ENCODE data around the gene MRPS12.
A peak's percentile ranks its signal among the peaks of the same experiment; 100 is the strongest.
"Not testable (repeated sequence)": the region's sequence is repeated elsewhere in the genome, so short reads cannot be mapped to it uniquely, and the experiment has no call there.

MRPS12 gene

GRCh38 chr19:38930776-38931520 lies at the start of gene MRPS12:
Gene MRPS12, plus strand, starts transcription at chr19:38930944. Its CDS starts 351 bp downstream, at chr19:38931295.
- peak; percentile 100 for DNase-seq

- DNase-seq, result no peak
Observed at GRCh38 chr19:38883286-38883685, 47.5 kb upstream of the MRPS12 start.

- DNase-seq, result not testable (repeated sequence)
Observed at GRCh38 chr19:38884691-38885090, 46.1 kb upstream of the MRPS12 start.

GRCh38 chr19:38888876-38889275 lies 41.9 kb upstream of the MRPS12 start:
- DNase-seq, result no peak

- DNase-seq, result no peak
Observed at GRCh38 chr19:38889803-38890202, 40.9 kb upstream of the MRPS12 start.

- DNase-seq, result no peak
Observed at GRCh38 chr19:38890686-38891085, 40.1 kb upstream of the MRPS12 start.

GRCh38 chr19:38891771-38892170 lies 39.0 kb upstream of the MRPS12 start:
- DNase-seq, result no peak

- DNase-seq, result no peak
Observed at GRCh38 chr19:38892841-38893240, 37.9 kb upstream of the MRPS12 start.

- no peak for DNase-seq
Observed at GRCh38 chr19:38893341-38893771, 37.4 kb upstream of the MRPS12 start.

- no peak for DNase-seq
Observed at GRCh38 chr19:38894968-38895367, 35.8 kb upstream of the MRPS12 start.

GRCh38 chr19:38898788-38899446 lies 31.8 kb upstream of the MRPS12 start:
- DNase-seq, result no peak

GRCh38 chr19:38899447-38900201 lies 31.1 kb upstream of the MRPS12 start, which contains the start of the genes NFKBIB and SIRT2:
Gene NFKBIB, plus strand, starts transcription at chr19:38899969. Its CDS starts 64 bp downstream, at chr19:38900033.
Gene SIRT2, minus strand, starts transcription at chr19:38899618. Its CDS starts 97 bp downstream, at chr19:38899521.
- peak; percentile 100 for DNase-seq

GRCh38 chr19:38900202-38900629 lies 30.5 kb upstream of the MRPS12 start:
- DNase-seq, result no peak

- no peak for DNase-seq
Observed at GRCh38 chr19:38900743-38901190, 30.0 kb upstream of the MRPS12 start.

- no peak for DNase-seq
Observed at GRCh38 chr19:38901683-38902082, 29.1 kb upstream of the MRPS12 start.

GRCh38 chr19:38904581-38905539 lies 25.9 kb upstream of the MRPS12 start:
- no peak for DNase-seq

- DNase-seq, result no peak
Observed at GRCh38 chr19:38905620-38906019, 25.1 kb upstream of the MRPS12 start.

GRCh38 chr19:38907227-38907626 lies 23.5 kb upstream of the MRPS12 start:
- DNase-seq, result no peak

- DNase-seq, result no peak
Observed at GRCh38 chr19:38907670-38908069, 23.1 kb upstream of the MRPS12 start.

GRCh38 chr19:38908911-38909310 lies 21.8 kb upstream of the MRPS12 start:
- DNase-seq, result no peak

- DNase-seq, result no peak
Observed at GRCh38 chr19:38910488-38910887, 20.3 kb upstream of the MRPS12 start.

GRCh38 chr19:38911388-38912001 lies 19.2 kb upstream of the MRPS12 start:
- no peak for DNase-seq
